ENCODE data around the gene SLC2A5.

SLC2A5 gene

DNA sequence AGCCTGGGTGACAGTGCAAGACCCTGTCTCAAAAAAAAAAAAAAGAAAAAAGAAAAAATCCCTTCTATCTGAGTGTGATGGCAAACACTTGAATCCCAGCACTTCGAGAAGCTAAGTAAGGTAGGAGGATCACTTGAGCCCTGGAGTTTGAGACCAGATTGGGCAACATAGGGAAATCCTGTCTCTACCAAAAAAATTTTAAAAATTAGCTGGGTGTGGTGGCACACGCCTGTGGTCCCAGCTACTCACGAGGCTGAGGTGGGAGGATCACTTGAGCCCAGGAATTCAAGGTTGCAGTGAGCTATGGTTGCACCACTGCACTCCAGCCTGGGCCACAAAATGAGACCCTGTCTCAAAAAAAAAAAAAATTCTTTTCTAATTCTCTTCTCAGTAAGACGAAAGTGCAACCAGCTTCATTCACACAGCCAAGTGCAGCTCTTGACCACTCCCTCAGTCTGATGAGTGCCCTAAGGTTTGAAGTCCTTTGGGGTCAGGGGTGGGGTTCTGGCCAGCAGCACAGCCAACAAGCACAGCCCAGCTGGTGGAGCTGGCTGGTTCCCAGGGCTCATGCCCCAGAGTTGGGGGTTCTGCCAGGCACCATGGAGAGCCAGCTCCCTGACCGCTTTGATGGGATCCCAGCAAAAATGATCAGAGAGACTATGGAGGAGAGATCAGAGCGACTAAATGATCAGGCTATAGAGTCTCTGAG, 8.0 kb downstream of the SLC2A5 start:
- DNase-seq: no peak

- no peak for DNase-seq
These were observed 9.3 kb downstream of the SLC2A5 start for GRCh38 chr1:9059891-9060744.

DNA sequence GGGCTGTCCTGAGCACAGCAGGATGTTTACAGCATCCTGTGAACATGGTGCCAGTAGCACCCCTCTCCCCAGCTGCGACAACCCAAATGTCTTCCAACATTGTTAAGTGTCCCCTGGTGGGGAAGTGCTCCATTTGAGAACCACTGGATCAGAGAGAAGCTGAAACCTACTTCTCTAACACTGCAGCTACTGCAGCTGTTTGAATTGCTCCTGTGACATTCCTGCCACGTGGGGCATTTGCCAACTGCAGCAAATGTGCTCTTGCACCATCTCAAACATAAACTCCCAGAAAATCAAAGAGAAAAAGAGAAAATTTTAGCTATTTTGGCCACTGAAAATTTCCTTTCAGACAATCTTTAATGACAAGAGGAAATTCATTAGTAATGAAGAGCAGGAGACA, 11.0 kb downstream of the SLC2A5 start:
- DNase-seq: no peak

GRCh38 chr1:9057851-9058250, 11.6 kb downstream of the SLC2A5 start:
- DNase-seq: no peak

DNA sequence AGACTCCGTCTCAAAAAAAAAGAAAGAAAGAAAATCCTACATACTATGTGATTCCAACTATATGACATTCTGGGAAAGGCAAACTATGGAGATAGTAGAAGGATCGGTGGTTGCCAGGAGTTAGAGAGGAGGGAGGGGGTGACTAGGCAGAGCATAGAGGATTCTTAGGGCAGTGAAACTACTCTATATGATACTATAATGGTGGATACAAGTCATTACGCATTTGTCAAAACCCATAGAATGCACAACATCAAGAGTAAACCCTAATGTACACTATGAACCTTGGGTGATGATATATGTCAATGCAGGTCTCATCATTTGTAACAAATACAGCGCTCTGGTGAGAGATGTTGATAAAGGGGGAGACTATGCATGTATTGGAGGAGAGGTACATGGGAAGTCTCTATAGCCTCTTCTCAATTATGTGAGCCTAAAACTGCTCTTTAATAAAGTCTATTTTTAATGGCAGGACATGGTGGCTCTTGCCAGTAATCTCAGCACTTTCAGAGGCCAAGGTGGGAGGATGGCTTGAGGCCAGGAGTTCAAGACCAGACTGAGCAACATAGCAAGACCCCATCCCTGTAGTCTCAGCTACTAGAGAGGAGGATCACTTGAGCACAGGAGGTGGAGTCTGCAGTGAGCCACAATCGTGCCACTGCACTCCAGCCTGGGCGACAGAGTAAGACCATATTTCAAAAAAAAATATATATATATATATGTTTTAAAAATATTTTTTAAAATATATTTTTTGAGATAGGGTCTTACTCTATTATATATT, 17.0 kb downstream of the SLC2A5 start:
- DNase-seq: no peak

DNA sequence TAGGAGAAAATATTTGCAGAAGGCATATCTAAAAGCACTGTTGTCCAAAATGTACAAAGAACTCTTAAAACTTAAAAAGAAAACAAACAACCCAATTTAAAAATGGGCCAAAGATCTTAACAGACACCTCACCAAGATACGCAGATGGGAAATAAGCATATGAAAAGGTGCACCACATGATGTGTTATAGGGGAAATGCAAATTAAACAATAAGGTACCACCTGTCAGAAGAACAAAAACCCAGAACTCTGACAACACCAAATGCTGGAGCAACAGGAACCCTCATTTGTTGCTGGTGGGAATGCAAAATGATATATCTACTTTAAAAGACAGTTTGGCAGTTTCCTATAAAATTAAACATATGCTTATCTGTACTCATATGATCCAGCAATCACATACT, 18.1 kb downstream of the SLC2A5 start:
- DNase-seq: no peak

- no peak for DNase-seq
These were observed 18.6 kb downstream of the SLC2A5 start for GRCh38 chr1:9050803-9051202.

GRCh38 chr1:9048551-9048950, 20.9 kb downstream of the SLC2A5 start:
- no peak for DNase-seq

- DNase-seq: no peak
These were observed 22.4 kb downstream of the SLC2A5 start for GRCh38 chr1:9047019-9047418.

DNA sequence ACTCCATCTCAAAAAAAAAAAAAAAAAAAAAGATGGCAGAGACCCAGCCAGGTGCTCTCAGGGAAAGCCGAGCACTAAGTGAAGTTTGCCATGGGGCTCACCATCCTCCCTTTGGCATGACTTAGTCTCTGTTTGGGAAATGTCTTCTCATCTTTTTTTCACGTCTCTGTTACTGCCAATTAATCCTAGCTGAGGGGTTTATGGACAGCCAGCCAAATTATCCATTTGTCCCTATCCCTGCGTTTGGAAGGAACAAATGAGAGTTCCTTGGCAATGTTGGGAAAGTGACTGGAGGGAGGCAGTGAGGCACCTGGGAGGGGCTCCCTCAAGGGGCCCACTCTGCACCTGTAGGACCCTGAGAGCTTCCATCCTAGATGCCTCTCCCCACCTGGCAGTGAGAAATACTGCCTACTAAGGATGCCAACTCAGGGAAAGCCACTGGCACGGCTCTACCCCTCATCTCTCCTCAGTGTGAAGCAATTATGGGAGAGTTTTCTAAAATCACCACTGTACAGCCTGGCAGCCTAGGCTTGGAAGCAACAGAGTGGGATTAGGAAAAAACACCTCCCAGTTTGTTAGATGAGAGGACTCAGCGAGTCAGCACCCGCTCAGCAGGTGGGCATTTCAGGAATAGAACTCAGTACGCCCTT, 23.4 kb downstream of the SLC2A5 start:
- no peak for DNase-seq

DNA sequence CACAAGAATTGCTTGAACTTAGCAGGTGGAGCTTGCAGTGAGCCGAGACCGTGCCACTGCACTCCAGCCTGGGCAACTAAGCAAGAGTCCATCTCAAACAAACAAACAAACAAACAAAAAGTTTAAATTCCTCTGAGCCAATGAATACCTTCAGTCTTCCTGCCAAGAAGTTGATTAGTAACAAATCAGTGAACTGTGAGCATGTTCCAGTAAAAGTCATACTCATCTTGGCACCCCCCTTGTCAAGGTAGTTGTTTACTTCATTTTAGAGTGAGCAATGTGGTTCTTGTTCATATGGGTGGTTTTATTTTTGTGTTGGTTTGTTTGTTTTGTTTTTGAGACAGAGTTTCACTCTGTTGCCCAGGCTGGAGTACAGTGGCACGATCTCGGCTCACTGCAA, 25.2 kb downstream of the SLC2A5 start:
- DNase-seq: no peak

DNA sequence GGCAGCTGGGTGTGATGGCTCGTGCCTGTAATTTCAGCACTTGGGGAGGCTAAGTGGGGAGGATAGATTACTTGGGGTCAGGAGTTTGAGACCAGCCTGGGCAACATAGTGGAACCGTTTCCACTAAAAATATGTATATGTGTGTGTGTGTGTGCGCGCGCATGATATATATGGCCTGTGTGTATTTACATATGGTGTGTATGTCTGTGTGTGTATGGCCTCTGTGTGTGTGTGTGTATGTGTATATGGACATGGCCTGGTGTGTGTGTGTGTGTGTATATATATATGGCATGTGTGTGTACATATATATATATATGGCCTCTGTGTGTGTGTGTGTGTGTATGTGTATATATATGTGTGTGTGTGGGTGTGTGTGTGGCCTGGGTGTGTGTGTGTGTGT, 27.2 kb downstream of the SLC2A5 start:
- DNase-seq: no peak

DNA sequence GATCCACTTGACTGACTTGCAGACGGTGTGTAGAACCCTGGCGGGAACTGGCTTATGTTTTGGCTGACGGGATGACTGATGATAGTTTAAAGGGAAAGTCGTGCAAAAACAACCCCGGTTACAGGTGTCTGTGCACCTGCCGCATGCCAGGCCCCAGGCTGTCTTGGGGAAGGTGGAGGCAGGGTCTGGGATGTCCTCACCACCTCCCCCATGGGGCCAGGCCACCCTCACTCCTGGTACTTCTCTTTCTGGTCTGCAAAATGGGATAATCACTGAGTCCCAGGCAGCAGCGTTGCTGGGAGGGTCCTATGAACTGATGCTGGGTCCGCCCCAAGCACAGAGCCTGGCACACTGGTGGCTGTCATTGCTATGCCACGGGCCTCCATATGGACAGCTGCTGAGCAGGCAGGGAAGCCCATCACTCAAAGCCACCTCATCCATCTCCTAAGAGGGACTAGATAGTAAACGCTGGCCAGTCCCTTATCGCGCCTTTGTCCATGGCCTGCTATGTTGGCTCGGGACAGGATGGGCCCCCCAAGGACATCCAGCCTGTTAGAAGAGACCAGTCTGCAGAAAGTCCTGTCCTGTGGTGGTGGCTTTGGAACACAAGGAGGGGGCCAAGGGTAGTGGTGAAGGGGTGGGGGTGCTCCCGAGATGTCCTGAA, 28.2 kb downstream of the SLC2A5 start:
- no peak for DNase-seq

- no peak for DNase-seq
These were observed 28.8 kb downstream of the SLC2A5 start for GRCh38 chr1:9040659-9041030.

- no peak for DNase-seq
These were observed 29.4 kb downstream of the SLC2A5 start for GRCh38 chr1:9039761-9040658.

- DNase-seq: no peak
These were observed 30.3 kb downstream of the SLC2A5 start for GRCh38 chr1:9038881-9039760.

DNA sequence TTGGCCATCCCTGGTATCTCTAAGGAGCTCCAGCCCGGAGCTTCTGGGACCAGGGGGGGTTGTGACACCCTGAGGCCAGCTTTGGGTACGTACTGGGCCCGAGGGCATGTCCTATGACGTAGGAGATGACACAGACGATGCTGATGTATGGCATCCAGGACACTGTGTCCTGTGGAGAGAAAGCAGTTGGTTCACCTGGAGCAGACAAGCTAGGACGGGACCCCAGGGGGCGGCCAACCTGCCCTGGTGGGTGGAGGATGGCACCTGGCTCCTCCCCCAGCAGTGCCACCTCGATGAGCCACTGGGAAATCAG, 31.1 kb downstream of the SLC2A5 start:
- DNase-seq: no peak

DNA sequence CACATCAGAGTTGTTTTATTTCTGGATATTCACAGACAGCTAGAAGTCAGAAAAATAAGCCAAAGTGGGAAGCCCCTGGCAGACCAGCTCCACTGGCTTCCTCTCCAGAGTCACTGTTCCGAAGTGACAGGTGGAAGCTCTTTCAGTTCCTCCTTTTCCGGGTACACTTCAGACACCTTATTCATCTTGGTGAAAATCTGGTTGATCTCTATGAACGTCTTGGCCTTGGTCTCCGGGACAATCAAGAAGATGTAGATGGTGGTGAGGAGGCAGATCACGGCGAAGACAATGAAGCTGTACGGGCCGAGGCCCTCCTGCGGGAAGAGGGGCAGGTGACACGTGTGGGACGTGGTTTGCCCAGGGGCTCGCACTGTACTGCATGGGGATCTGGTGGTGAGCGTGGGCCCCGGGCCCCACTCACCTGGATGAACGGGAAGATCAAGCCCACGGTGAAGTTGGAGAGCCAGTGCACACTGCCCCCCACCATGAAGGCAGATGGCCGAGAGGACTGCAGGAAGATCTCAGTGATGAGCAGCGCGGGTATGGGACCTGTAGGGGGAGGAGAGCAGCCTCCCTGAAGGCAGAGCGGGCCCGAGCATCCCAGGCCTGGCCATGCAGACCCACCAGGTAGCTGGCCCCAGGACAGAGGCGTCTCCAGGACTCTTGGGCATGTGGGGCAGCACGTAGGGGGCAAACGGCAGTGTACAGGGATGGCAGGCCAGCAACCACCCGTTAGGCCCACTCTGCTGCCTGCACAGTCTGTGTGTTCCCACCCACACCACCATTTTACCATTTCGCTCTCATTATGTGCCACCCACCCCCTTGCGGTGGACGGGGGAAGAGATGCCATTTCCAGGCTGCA, 31.7 kb downstream of the SLC2A5 start:
- no peak for DNase-seq

- DNase-seq: no peak
These were observed 34.2 kb downstream of the SLC2A5 start for GRCh38 chr1:9035226-9035625.

GRCh38 chr1:9033363-9033762, 36.1 kb downstream of the SLC2A5 start:
- DNase-seq: no peak
